Body of pancreas (tissue), 4 donors: Measurements from ENCODE around the gene SP7. TPM values are rescaled to one million over a fixed set of nuclear protein-coding genes. Genes with fewer than 3 reads are reported as not detected.
"Not testable (repeated sequence)": the region's sequence is repeated elsewhere in the genome, so short reads cannot be mapped to it uniquely, and the experiment has no call there.

Experiments used
- ATAC-seq: fragments of 150-250 bp; one replicate; pipeline ENCODE4 v1.9.1; 2016
- DNase-seq, 4 donors: peaks; one replicate each; pipeline ENCODE4 v3.0.0-alpha.2; 2019
- H3K27ac ChIP-seq, 4 donors: fragments of 200-600 bp; sonication (generic); 1 replicate in 3 of 4; 2 replicates in 1 of 4; pipeline versions ENCODE4 v1.5.1 to v1.6.1; 2016 to 2019; ENCODE audit warnings: mild to moderate bottlenecking in 1 of 4, mixed read lengths in 1 of 4, moderate library complexity in 1 of 4
- H3K27me3 ChIP-seq, 2 donors: fragments of 200-600 bp; sonication (generic); one replicate each; pipeline ENCODE4 v1.6.0; 2016; ENCODE audit warnings: mild to moderate bottlenecking in 1 of 2
- H3K36me3 ChIP-seq, 2 donors: fragments of 200-600 bp; sonication (generic); replicated peaks in 1 of 2; 2 replicates each; pipeline ENCODE4 v1.5.1; 2016; ENCODE audit warnings: low read depth in 2 of 2; ENCODE audit not compliant: insufficient read depth in 1 of 2
- H3K4me1 ChIP-seq: fragments of 200-600 bp; sonication (generic); one replicate; pipeline ENCODE4 v1.6.0; 2016
- H3K4me3 ChIP-seq, 2 donors: fragments of 200-600 bp; sonication (generic); 1 replicate in 1 of 2; 2 replicates in 1 of 2; pipeline ENCODE4 v1.5.1; 2016 to 2019
- H3K9me3 ChIP-seq, 3 donors: fragments of 200-600 bp; sonication (generic); 1 replicate in 2 of 3; 2 replicates in 1 of 3; pipeline ENCODE4 v1.5.1; 2016
- CTCF ChIP-seq, 7 experiments: fragments of 450-650 bp in 4 of 7; fragments of 200-600 bp in 3 of 7; sonication (generic) in 3 of 7; IDR thresholded peaks; one replicate each; pipeline ENCODE4 v1.5.1; 2016 to 2019; ENCODE audit warnings: antibody characterized with exemption in 7 of 7
- POLR2A ChIP-seq, 3 donors: fragments of 450-650 bp; IDR thresholded peaks; one replicate each; pipeline ENCODE4 v1.6.1; 2016; ENCODE audit warnings: antibody characterized with exemption in 3 of 3, mild to moderate bottlenecking in 2 of 3
- WGBS, 2 donors: methylation state at CpG; one replicate each; pipeline ENCODE4 v1.1.5; 2017; 5-methylcytosine and 5-hydroxymethylcytosine counted together
- intact Hi-C: fragments of 100-400 bp; cut with DNase I; formaldehyde crosslinking; loops from one replicate; pipeline ENCODE4 v1.15.1; 2023
- total RNA-seq, 2 donors: library from RNA; depleted of rRNA; stranded (reverse); fragments of >200 nt; gene quantifications; one replicate each; pipeline ENCODE4 v1.1.0, GENCODE V29; 2016

The SP7 gene
- total RNA-seq, 2 donors from 2014 or later: not detected

- no peak for ATAC-seq
- Histone ChIP-seq H3K4me3 (no peak overlapping the region), H3K27me3 (no peaks in the 10 kb centered on the region), H3K36me3 (no peaks in the 10 kb centered on the region), H3K4me1 (peaks cover 36% of the 10 kb centered on the region), H3K27ac (no peak overlapping the region), H3K9me3 (no peaks in the 10 kb centered on the region)
- intact Hi-C loops: no loop called here
- 73 to 79% methylated on average over 2 of the region's 2 CpGs for WGBS, 2 donors
- DNase-seq: no peak
- TF ChIP-seq POLR2A (IDR thresholded peaks at IDR 0.05) (no peak), CTCF (IDR thresholded peaks at IDR 0.05) (no peak)
These were observed 40.6 kb upstream of the SP7 start for GRCh38 chr12:53376747-53377146.

GRCh38 chr12:53374277-53374676 lies 38.1 kb upstream of the SP7 start:
- ATAC-seq, intact Hi-C loops, H3K4me3 ChIP-seq, H3K36me3 ChIP-seq, DNase-seq, H3K27me3 ChIP-seq, H3K9me3 ChIP-seq: not testable (repeated sequence)
- WGBS, 2 donors: 86 to 89% methylated on average over 13 to 14 of the region's 14 CpGs
- Histone ChIP-seq H3K4me1 (peaks cover 37% of the 10 kb centered on the region), H3K27ac (peak overlapping the region; percentile 23 to 78 (median 52))

- WGBS, 2 donors: 59 to 67% methylated on average over 6 of the region's 6 CpGs
- peak in 1 of 4 donors; percentile 17 for DNase-seq
These were observed 37.5 kb upstream of the SP7 start for GRCh38 chr12:53373554-53374133.

GRCh38 chr12:53365245-53365904 lies 29.2 kb upstream of the SP7 start:
- H3K4me3 ChIP-seq: no peak overlapping the region
- intact Hi-C loops: no loop called here
- H3K4me1 ChIP-seq: peaks cover 15% of the 10 kb centered on the region
- no peak for ATAC-seq
- DNase-seq: peak in 1 of 4 donors; percentile 36
- H3K27me3 ChIP-seq: no peaks in the 10 kb centered on the region
- peak overlapping the region in 3 of 4 donors; percentile 29 to 62 (median 45) for H3K27ac ChIP-seq
- H3K36me3 ChIP-seq: no peaks in the 10 kb centered on the region
- no peaks in the 10 kb centered on the region for H3K9me3 ChIP-seq
- 68 to 75% methylated on average over 4 of the region's 4 CpGs for WGBS, 2 donors
- TF ChIP-seq POLR2A (IDR thresholded peaks at IDR 0.05) (peak in 1 of 3 donors; percentile 14), CTCF (IDR thresholded peaks at IDR 0.05) (no peak)

More at GRCh38 chr12:53373554-53374133, 37.5 kb upstream of the SP7 start:
- peaks cover 31% of the 10 kb centered on the region for H3K4me1 ChIP-seq
- H3K9me3 ChIP-seq, H3K27me3 ChIP-seq, H3K36me3 ChIP-seq, ATAC-seq, H3K4me3 ChIP-seq, intact Hi-C loops: not testable (repeated sequence)
- peak overlapping the region; percentile 23 to 78 (median 52) for H3K27ac ChIP-seq

- H3K27me3 ChIP-seq, H3K36me3 ChIP-seq, DNase-seq, H3K4me3 ChIP-seq, intact Hi-C loops, H3K27ac ChIP-seq, ATAC-seq, H3K9me3 ChIP-seq: not testable (repeated sequence)
- 88 to 91% methylated on average over 10 of the region's 10 CpGs for WGBS, 2 donors
- peaks cover 13% of the 10 kb centered on the region for H3K4me1 ChIP-seq
These were observed 25.5 kb upstream of the SP7 start for GRCh38 chr12:53361638-53362037.

GRCh38 chr12:53358836-53359419 lies 22.8 kb upstream of the SP7 start:
- TF ChIP-seq POLR2A (IDR thresholded peaks at IDR 0.05) (no peak), CTCF (IDR thresholded peaks at IDR 0.05) (no peak)
- Histone ChIP-seq H3K27me3 (no peaks in the 10 kb centered on the region), H3K4me1 (no peaks in the 10 kb centered on the region), H3K9me3 (no peaks in the 10 kb centered on the region), H3K27ac (no peak overlapping the region), H3K36me3 (no peaks in the 10 kb centered on the region), H3K4me3 (no peak overlapping the region)
- no peak for DNase-seq
- intact Hi-C loops: loop anchor here (5.0 to 10.0 kb wide), 2 partner anchors 58 to 146 kb away; partner anchors contain the start of genes NPFF and TARBP2
- no peak for ATAC-seq
- WGBS, 2 donors: 83 to 84% methylated on average over 5 of the region's 5 CpGs
